Astrocyte (in vitro differentiated cells and primary cell): ENCODE data around the gene SLC6A19. TPM values are rescaled to one million over a fixed set of nuclear protein-coding genes. Genes with fewer than 3 reads are reported as not detected.

Source experiments
- DNase-seq: peaks from one replicate; pipeline ENCODE4 v3.0.0-alpha.2; 2010; ENCODE audit warnings: low read depth
- FAIRE-seq: peaks from 2 replicates; lab custom pipeline; 2011; peaks lifted over from hg19 to GRCh38; lab: Jason Lieb, UNC
- H2AFZ ChIP-seq: 2 replicates; pipeline ENCODE4 v1.6.0; 2012; ENCODE audit warnings: low read depth, low read length, inconsistent platforms
- H3K27ac ChIP-seq: 2 replicates; pipeline ENCODE4 v1.5.1; 2011; ENCODE audit warnings: low read depth, low read length, inconsistent platforms
- H3K27me3 ChIP-seq: 2 replicates; pipeline ENCODE4 v1.6.0; 2011; ENCODE audit warnings: low read length, inconsistent platforms; ENCODE audit not compliant: insufficient read depth
- H3K36me3 ChIP-seq: 2 replicates; pipeline ENCODE4 v1.5.1; 2011; ENCODE audit warnings: low read length, inconsistent platforms; ENCODE audit not compliant: insufficient read depth
- H3K4me1 ChIP-seq: 2 replicates; pipeline ENCODE4 v1.5.1; 2011; ENCODE audit warnings: low read length, inconsistent platforms; ENCODE audit not compliant: insufficient read depth
- H3K4me2 ChIP-seq: 2 replicates; pipeline ENCODE4 v1.6.0; 2012; ENCODE audit warnings: low read length, inconsistent platforms
- H3K4me3 ChIP-seq: 2 replicates; pipeline ENCODE4 v1.5.1; 2011; ENCODE audit warnings: low read depth, mild to moderate bottlenecking, low read length, inconsistent platforms; ENCODE audit not compliant: insufficient read depth
- H3K79me2 ChIP-seq: 2 replicates; pipeline ENCODE4 v1.6.0; 2012; ENCODE audit warnings: mild to moderate bottlenecking, low read length, inconsistent platforms; ENCODE audit not compliant: insufficient read depth
- H3K9ac ChIP-seq: 2 replicates; pipeline ENCODE4 v1.6.0; 2012; ENCODE audit warnings: mild to moderate bottlenecking, low read length, inconsistent platforms
- H3K9me3 ChIP-seq: 2 replicates; pipeline ENCODE4 v1.5.1; 2012; ENCODE audit warnings: low read depth, mild to moderate bottlenecking, low read length, inconsistent platforms; ENCODE audit not compliant: insufficient read depth
- H4K20me1 ChIP-seq: 2 replicates; pipeline ENCODE4 v1.6.0; 2012; ENCODE audit warnings: low read length, inconsistent platforms; ENCODE audit not compliant: insufficient read depth
- H3K27ac Mint-ChIP-seq: one replicate; pipeline ENCODE4 v1.8.0; 2021; ENCODE audit warnings: mild to moderate bottlenecking, mixed read lengths; ENCODE audit not compliant: unreplicated experiment
- H3K27me3 Mint-ChIP-seq: one replicate; pipeline ENCODE4 v1.8.0; 2021; ENCODE audit warnings: low read depth, mixed read lengths; ENCODE audit not compliant: unreplicated experiment
- H3K36me3 Mint-ChIP-seq: one replicate; pipeline ENCODE4 v1.8.0; 2021; ENCODE audit warnings: low read depth, mixed read lengths; ENCODE audit not compliant: unreplicated experiment
- H3K4me1 Mint-ChIP-seq: one replicate; pipeline ENCODE4 v1.8.0; 2021; ENCODE audit warnings: low read depth, mixed read lengths; ENCODE audit not compliant: unreplicated experiment
- H3K4me3 Mint-ChIP-seq: one replicate; pipeline ENCODE4 v1.8.0; 2021; ENCODE audit warnings: mild to moderate bottlenecking, moderate library complexity, mixed read lengths; ENCODE audit not compliant: unreplicated experiment
- H3K9me3 Mint-ChIP-seq: one replicate; pipeline ENCODE4 v1.8.0; 2021; ENCODE audit warnings: mild to moderate bottlenecking, mixed read lengths; ENCODE audit not compliant: unreplicated experiment
- EZH2 ChIP-seq: IDR thresholded peaks from 2 replicates; pipeline ENCODE4 v1.6.1; 2012; ENCODE audit warnings: mild to moderate bottlenecking, low read length, inconsistent platforms; ENCODE audit not compliant: insufficient read depth
- total RNA-seq: library from RNA; stranded (reverse); gene quantifications from 2 replicates; pipeline ENCODE4 v1.2.1, GENCODE V29; 2021
- TF ChIP-seq, protein P1 (sequence below): IDR thresholded peaks from 2 replicates; pipeline ENCODE4 v1.5.1; 2011; ENCODE audit warnings: low read depth, mild to moderate bottlenecking, inconsistent platforms, low read length, moderate library complexity; ENCODE audit not compliant: insufficient read depth

Gene SLC6A19
- total RNA-seq, 1 donor from 2014 or later: not detected

DNA sequence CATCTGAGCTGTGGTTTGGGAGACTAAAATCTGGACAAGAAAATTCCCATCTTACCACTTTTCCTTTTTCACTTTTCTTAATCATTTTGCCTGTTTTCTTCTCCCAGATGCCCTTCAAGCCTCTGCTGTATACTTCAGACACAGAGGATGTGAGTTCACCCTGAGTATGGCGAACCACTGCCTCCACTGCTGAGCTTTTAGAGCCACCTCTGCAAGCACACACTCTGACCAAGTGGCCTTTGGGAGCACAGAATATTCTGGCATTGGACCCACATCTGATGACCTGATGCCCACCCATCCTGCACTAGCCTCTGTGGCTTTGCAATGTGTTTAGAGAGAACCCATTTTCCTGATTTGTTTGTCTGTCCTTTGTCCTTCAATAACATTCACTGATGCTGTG is 61.0 kb downstream of the SLC6A19 start:
- H3K27me3 Mint-ChIP-seq: peaks cover 46% of the 10 kb centered on the region
- peaks cover 3% of the 10 kb centered on the region for H3K36me3 Mint-ChIP-seq

DNA sequence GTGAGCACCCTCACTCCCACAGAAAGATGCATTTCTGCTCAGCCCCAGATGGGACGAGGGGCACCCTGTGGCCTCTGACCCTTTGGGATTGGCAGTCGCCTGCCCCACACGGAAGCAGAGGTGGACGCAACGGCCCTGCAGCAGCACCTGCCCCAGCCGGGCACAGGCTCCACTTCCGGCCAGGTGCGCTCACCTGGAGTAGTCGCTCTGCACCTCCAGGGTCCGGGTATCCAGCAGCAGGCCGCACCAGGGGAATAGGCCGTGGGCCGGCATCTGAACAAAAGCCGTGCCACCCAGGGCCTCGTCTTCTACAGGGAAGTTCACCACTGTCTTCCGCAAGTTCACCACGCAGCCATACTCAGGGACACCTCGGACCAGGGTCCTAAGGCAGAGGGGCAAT is 62.8 kb downstream of the SLC6A19 start:
- TF ChIP-seq, protein P1, sequence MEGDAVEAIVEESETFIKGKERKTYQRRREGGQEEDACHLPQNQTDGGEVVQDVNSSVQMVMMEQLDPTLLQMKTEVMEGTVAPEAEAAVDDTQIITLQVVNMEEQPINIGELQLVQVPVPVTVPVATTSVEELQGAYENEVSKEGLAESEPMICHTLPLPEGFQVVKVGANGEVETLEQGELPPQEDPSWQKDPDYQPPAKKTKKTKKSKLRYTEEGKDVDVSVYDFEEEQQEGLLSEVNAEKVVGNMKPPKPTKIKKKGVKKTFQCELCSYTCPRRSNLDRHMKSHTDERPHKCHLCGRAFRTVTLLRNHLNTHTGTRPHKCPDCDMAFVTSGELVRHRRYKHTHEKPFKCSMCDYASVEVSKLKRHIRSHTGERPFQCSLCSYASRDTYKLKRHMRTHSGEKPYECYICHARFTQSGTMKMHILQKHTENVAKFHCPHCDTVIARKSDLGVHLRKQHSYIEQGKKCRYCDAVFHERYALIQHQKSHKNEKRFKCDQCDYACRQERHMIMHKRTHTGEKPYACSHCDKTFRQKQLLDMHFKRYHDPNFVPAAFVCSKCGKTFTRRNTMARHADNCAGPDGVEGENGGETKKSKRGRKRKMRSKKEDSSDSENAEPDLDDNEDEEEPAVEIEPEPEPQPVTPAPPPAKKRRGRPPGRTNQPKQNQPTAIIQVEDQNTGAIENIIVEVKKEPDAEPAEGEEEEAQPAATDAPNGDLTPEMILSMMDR: no peak
- no peak for TF ChIP-seq EZH2
- FAIRE-seq (no peak), DNase-seq (no peak)
- Mint-ChIP-seq H3K27ac (no peak overlapping the region), H3K4me3 (no peak overlapping the region), H3K9me3 (peaks cover 5% of the 10 kb centered on the region), H3K4me1 (peaks cover 2% of the 10 kb centered on the region), H3K27me3 (peaks cover 36% of the 10 kb centered on the region), H3K36me3 (no peaks in the 10 kb centered on the region)
- Histone ChIP-seq H2AFZ (no peak overlapping the region), H3K4me2 (no peak overlapping the region), H3K36me3 (no peaks in the 10 kb centered on the region), H3K9ac (no peak overlapping the region), H3K4me1 (no peaks in the 10 kb centered on the region), H3K79me2 (no peaks in the 10 kb centered on the region), H3K27me3 (no peaks in the 10 kb centered on the region), H3K4me3 (no peak overlapping the region), H4K20me1 (no peaks in the 10 kb centered on the region), H3K27ac (no peak overlapping the region), H3K9me3 (peaks cover 20% of the 10 kb centered on the region)

More for the DNA sequence above, 61.0 kb downstream of the SLC6A19 start:
- TF ChIP-seq, protein P1: no peak
- TF ChIP-seq EZH2: no peak
- Histone ChIP-seq H2AFZ (no peak overlapping the region), H3K4me2 (no peak overlapping the region), H3K9ac (no peak overlapping the region), H3K4me1 (no peaks in the 10 kb centered on the region), H3K27ac (no peak overlapping the region), H3K27me3 (no peaks in the 10 kb centered on the region), H3K9me3 (peaks cover 25% of the 10 kb centered on the region), H3K36me3 (no peaks in the 10 kb centered on the region), H3K4me3 (no peak overlapping the region), H3K79me2 (no peaks in the 10 kb centered on the region), H4K20me1 (no peaks in the 10 kb centered on the region)
- DNase-seq: no peak
- peaks cover 6% of the 10 kb centered on the region for H3K4me1 Mint-ChIP-seq
- no peak for FAIRE-seq
- H3K4me3 Mint-ChIP-seq: no peak overlapping the region
- peaks cover 5% of the 10 kb centered on the region for H3K9me3 Mint-ChIP-seq
- no peak overlapping the region for H3K27ac Mint-ChIP-seq

DNA sequence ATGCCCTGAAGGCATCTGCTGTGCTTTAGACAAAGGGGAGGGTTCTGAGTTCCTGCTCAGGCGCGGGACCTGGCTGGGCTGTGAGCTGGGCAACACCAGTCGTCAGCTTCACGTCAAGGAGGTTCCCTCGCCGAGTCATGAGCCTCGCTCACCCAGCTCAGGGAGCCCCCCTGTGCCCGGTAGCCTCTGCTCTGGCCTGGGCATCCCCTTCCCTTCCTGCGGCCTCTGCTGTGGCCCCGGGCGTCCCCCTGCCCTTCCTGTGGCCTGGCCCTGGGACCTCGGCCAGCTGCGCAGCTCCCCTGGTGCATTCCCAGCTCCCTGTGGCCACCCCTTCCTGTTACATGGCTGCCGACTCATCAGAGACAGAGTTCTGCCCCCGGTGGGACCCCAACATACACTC is 63.6 kb downstream of the SLC6A19 start:
- Histone ChIP-seq H3K4me2 (no peak overlapping the region), H3K9ac (no peak overlapping the region), H3K4me3 (no peak overlapping the region), H2AFZ (no peak overlapping the region), H4K20me1 (no peaks in the 10 kb centered on the region), H3K36me3 (no peaks in the 10 kb centered on the region), H3K9me3 (peaks cover 17% of the 10 kb centered on the region), H3K4me1 (no peaks in the 10 kb centered on the region), H3K79me2 (no peaks in the 10 kb centered on the region), H3K27ac (no peak overlapping the region), H3K27me3 (no peaks in the 10 kb centered on the region)
- no peak for TF ChIP-seq EZH2
- TF ChIP-seq, protein P1: no peak
- Mint-ChIP-seq H3K4me1 (peaks cover 2% of the 10 kb centered on the region), H3K4me3 (no peak overlapping the region), H3K27ac (no peak overlapping the region), H3K27me3 (peaks cover 38% of the 10 kb centered on the region), H3K36me3 (no peaks in the 10 kb centered on the region), H3K9me3 (peaks cover 5% of the 10 kb centered on the region)
- FAIRE-seq (no peak), DNase-seq (no peak)
